NCI-H748 (cell line): Measurements from ENCODE around the gene SGSM1.

Experiments
- DNase-seq: peaks from one replicate; lab custom pipeline; 2025; ENCODE audit not compliant: unreplicated experiment; lab: John Stamatoyannopoulos, UW

Gene SGSM1

DNA sequence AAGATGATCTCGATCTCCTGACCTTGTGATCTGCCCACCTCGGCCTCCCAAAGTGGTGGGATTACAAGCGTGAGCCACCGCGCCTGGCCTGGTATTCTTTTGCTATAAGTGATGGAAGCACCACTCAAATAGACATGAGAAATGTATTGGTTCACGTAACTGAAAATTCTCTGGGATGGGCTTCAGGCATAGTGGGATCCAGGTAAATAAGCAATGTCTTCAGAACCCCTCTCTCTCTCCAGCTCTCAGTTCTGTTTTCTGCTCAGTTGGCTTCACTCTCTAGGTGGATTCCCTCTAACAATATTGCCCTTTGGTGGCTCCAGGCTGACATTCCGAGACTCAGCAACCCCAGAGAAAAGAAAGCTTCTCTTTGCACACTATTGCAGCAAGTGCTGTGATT lies 141.4 kb downstream of the SGSM1 start:
- DNase-seq = no peak

DNA sequence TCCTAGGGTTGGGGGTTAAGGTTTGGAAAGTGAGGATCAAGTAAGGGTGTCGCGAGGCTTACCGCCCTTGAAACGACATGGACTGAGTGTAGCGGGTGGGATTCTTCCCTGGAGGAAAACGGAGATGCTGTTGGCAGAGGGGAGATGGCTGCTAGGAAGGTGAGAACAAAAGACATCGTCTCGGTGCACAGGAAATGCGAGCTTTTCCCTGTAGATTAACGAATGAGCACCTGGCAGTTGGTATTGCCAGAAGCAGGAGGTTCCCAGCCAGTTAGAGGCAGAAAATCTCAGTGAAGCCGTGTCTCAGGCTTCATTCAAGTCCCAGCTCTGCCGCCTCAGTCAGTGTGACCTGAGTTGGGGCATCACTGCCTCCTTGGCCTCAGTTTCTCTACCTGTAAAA lies 141.9 kb downstream of the SGSM1 start:
- peak; percentile 3 for DNase-seq

DNA sequence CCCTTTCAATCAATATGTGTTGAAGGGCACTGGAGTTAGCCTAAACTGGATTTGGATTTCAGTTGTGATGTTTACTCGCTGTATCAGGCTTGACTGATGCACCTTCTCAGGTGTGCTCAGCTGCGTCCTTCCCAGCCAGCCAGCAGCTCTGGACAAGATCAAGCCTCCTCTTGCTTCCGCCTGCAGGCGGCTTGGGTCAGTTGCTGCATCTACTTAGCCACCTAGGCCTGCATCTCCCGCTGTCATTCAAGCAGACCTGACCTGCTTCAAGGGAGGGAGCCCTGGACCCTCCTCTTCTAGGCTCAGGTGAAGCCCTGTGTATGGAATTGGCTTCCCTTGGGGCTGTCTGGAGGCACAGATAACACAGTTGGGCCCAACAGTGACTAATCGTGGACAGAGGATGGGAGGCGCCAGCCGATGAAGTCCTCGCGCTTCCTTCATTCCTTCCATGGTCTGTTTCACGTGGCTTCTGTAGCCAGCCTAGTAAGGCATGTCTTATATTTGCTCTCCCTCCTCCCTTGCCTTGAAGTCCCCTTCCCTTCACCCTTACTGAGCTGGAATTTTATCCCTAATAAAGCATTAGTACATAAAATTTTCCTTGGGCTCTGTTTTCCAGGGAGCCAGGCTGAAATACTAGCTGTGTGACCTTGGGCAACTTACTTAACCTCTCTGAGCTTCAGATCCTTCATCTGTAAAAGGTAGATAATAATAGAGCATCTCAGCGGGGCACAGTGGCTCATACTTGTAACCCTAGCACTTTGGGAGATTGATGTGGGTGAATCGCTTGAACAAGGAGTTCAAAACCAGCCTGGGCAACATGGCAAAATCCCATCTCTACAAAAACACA lies 142.6 kb downstream of the SGSM1 start:
- no peak for DNase-seq

DNA sequence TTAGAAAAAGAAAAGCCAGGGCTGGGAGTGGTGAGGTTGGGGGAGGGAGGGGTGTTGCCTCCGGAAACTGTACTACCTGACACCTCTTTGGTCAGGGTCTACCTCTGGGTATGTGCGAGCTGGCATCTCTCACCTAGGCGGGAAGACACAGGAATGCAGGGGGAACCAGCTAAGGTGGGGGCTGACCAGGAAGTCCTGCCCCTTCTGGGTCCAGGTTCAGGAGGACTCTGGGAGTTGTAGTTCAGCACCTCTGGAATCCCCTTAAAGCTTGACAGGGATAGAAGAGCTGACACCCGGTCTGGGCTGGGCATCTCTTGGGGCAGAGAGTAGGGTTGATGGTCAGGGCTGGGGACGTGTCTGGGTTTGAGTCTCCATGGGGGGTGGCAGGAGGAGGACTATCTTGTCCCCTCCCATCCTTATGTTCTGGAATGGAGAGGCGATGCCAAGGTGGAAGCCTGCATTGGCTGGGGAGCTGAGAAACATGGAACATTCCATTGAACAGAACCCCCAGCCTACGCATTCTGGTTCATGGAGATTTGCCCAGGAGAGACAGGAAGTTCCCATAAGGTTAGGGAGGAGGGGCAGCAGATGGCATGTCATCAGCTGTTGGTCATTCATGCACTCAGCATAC lies 144.4 kb downstream of the SGSM1 start:
- peak; percentile 56 for DNase-seq

DNA sequence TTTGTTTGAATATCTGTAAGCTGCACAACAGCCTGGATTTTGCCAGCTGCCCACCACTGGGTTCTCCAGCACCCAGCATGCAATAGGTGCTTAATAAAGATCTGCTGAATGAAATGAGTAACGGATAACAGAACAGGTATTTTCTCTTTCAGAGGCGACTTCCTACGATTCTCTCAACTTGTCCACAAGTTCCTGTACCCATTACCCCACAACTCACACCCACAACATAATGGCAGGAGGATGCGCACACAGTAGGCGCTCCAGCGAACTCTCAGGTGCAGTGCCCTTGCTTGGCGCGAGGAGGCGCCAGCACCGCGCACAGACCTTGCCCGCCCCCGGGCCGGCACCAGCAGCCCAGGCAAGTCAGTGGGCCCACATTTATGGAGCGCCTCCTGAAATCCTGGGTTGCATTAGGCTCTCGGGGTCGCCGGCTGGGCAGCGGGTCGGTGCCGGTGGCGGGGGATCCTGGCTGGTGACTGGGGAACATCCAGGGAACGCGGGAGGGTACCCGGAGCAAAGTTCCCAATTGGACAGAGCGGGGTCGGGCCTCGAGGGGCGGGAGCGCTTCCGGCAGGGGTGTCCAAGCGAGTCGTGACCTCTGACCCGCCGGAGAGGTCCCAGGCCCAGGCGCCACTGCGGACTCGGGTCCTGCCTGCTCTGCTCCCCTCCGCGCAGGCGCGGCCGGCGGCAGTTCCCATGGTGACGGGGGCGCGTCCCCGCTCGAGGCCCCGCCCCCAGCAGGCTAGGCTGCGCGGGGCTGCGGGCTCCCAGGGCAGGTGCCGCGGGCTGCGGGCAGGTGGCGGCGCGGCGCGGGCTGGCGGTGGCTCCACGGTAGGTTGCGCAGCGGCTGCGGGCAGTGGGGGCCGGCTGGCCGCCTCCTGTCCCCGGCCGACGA lies 146.2 kb downstream of the SGSM1 start, which contains the start of gene KIAA1671:
KIAA1671 (plus strand) TSS at position 775 of the 895 bp plus-strand sequence. CDS start 75,284 bp downstream, outside the sequence.
- DNase-seq = peak; percentile 83

DNA sequence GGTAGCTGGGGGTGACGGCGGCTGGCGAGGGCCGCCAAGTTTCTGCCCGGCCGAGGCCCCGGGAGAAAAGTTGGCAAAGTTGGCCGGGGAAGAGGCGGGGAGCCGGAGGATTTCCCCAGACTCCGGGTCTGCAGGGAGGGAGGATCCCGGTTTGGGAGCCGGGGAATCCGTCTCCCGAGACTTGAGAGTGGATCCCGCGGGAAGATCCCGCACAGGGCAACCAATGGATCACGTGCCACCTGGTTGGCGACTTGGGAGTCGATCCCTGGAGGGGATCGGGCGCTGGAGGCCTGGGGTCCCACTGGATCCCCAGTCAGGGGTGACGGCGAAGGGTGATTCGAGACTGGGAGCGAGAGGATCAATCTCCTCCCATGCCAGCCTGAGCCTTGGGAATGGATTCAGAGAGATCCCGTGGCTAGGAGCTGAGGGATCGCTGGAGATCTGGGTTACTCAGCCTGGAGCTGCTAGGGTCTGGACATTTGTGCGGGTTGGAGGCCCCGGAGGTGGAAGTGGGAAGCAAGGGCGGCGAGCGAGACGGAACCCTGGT lies 146.9 kb downstream of the SGSM1 start:
- DNase-seq = peak; percentile 70

DNA sequence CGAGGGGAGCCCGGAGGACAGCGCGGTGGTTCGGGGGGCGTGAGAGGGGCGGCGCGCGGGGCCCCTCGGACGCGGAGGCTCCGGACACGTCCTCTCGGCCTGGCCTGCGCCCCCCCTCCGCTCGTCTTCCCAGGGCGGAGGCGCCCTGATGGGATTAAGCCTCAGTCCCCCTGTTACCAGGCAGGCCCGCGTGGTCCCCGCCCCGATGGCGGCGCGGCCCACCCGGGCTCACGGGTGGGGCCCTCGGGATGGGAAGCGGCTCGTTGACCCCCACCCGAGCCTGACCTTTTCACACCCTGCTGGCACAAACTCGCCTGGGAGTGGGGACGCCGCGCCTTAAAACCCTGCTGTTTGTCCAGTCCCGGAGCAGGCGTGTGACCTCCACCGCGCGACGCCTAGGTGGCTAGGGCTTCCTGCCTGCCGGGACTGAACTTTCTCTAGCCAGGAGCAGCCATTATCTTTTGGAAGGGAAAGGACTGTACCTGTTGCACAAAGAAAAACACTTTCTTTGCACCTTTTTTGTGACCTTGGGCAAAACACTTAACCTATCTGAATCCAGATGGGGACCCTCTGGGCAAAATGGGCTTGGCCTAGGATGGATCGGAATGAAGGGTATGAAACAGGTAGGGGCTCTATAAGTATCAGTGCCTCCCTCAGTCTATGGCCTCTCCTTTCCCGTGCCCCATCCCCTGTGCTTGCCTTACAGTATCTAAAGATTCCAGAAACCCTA lies 147.5 kb downstream of the SGSM1 start:
- DNase-seq = peak; percentile 50

DNA sequence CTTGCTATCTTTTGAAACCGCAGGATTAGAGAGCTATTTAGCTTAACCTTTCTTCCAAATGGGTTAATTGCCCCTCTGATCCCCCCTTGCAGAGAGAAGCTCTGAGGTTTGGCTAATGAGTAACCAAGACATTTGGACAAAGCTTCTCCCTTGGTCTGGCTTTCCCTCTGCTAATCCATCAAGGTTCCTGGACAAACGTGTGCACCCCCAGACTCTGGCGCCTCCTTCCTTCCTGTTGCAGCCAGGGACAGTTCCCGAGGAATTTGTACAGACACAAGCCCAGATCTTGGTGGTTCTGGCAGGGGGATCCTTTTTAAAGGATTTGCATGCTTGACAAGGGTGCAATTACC lies 148.1 kb downstream of the SGSM1 start:
- DNase-seq = no peak

DNA sequence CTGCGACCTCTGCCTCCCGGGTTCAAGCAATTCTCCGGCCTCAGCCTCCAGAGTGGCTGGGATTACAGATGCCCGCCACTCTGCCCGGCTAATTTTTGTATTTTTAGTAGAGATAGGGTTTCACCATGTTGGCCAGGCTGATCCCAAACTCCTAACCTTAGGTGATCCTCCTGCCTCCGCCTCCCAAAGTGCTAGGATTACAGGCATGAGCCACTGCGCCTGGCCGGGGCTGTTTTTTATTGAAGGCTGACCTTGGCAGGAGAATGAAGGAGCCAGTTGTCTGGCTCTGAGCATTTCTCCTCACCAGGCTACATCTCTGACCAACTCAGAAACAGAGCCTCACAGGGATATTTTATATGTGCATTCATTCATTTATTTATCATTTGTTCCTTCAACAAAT lies 148.8 kb downstream of the SGSM1 start:
- no peak for DNase-seq

DNA sequence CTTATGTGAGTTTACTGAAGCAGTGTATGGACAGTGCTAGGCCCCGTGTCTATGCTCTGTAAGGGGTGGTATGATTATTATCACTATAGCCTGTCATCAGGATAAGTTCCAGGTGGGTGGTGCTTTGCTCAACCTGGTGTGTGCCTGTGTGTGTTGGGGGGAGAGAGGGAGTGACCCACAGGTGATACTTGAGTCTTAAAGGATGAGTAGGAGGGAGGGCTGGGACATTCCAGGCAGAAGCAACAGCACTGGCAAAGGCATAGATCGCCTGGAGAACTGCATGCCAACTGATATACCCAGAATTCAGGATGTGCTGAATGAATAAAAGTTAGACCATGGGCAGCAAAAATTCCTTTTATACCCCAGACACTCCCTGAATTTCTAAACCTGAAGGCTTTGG lies 151.0 kb downstream of the SGSM1 start:
- no peak for DNase-seq

DNA sequence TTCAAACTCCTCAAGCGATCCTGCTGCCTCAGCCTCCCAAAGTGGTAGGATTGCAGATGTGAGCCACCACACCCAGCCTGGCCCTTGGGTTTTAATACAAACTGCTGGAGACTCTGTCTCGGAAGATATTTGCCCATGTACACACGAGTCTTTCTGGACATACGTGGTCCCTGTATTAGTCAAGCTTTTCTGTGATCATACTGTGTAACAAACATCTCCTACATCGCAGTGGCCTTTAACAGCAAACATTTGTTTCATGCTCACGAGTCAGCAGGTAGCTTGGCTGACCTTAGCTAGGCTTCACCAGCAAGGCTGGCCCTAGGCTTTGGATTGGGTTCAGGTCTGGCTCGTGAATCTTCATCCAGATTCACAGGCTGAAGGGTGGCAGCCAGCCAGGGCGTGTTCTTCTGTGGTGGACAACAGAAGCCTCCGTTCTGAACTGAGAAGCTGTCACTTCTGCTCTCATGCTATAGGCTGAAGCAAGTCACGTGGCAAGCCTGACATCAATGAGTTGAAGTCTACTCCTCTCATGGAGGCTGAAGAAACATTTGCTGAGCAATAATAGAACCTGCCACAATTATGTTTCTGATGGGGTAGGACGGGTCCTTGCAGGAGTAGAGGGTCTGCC lies 155.3 kb downstream of the SGSM1 start:
- DNase-seq = no peak

DNA sequence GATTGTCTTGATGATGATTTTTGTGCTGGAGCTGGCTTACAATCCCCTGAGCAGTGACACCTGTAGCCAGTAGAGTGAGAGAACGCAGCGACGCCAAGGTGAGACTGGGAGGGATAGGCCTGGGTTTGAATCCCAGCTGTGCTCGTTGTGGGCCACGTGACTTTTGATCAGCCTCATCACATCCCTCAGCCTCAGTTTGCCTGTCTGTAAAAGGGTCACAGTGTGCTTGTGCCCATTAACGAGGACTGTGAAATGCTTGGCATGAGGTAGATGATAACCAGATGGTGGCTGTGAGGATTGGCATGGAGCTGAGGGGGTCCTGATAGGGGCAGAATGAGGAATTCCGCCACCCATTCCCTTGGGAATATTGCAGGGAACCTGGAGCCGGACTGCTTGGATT lies 156.1 kb downstream of the SGSM1 start:
- no peak for DNase-seq

DNA sequence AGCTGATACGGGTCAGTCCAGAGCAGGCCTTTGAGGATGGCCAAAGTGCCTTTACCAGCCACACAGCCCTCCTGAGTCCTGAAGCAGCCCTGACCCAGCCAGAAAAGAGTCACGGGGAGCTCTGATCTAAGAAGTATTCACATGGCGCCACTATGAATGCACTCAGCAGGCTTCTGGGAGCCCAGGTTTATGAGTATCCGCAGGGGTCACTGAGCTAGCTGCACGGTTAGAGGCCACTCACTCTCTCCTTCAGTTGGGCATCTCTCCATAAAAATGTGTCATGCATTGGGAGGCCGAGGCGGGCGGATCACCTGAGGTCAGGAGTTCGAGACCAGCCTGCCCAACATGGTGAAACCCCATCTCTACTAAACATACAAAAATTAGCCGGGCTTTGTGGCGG lies 156.8 kb downstream of the SGSM1 start:
- no peak for DNase-seq

DNA sequence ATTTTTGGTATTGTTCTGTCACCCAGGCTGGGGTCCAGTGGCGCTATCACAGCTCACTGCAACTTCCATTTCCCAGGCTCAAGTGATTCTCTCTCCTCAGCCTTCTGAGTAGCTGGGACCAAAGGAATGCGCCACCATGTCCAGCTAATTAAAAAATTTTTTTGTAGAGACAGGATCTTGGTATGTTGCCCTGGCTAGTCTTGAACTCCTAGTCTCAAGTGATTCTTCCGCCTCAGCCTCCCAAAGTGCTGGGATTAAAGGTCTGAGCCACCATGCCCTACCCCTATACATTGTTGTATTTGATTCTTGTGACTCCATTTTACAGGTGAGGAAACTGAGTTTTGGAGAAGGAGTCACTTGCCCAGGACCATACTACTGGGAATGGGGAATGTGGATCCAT lies 158.4 kb downstream of the SGSM1 start:
- DNase-seq = no peak

DNA sequence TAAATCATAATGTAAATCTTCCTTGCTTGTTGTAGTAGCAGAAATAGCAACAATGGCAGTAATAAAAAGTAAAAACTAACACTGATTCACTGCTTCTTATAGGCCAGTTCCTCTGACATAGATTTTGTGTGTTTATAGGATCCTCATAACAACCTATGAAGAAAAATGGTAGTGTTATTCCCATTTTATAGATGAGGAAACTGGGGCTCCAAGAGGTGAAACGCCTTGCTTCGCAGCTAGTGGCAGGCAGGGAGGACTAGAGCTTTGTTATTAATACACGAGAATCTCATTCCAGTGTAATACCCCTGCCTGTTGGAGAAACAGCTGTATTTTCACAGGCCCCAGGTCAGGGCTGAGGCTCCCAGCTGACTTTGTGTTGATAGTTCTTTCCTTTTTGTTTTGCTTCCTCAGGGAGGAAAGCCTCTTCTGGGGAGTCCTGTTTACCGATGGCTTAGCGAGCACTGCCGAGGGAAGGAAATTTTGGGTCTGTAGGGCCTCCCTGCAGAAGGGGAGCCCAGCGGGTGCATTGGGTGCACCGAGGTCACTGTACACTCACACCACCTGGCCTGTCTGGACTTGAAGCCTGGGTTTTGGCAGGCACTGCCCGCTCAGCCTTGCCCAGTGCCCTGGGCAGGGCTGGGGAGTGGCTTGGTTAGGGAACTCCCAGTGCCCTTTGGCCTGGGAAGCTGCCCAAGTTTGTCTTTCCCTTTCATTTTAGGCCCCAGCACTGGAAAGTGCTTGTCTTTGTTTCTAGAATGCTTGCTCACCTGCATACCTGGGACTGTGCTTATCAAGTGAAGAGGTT lies 160.0 kb downstream of the SGSM1 start:
- no peak for DNase-seq

DNA sequence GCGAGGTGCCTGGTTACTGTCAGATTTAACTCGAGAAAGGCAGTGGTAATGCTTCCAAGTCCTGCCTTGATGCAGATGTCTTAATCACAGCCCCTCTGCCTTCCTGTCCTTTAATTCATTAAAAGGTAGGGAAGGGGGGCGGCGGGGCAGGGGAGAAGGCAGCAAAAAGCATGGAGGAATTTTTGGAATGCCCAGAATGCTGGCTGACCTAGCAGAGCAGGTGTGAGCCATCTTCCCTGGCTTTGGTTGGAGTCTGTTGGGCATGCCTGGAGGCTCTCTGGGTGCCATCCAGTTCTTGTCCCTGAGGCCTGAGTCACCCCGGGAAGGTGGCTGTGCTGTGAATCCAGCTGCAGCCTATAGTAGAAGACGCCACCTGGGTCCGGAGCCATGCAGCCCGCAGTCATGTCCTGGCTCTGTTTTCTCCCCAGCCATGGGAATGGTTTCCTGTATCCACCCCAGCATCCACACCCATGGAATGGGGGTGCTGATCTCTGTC lies 162.1 kb downstream of the SGSM1 start:
- no peak for DNase-seq

DNA sequence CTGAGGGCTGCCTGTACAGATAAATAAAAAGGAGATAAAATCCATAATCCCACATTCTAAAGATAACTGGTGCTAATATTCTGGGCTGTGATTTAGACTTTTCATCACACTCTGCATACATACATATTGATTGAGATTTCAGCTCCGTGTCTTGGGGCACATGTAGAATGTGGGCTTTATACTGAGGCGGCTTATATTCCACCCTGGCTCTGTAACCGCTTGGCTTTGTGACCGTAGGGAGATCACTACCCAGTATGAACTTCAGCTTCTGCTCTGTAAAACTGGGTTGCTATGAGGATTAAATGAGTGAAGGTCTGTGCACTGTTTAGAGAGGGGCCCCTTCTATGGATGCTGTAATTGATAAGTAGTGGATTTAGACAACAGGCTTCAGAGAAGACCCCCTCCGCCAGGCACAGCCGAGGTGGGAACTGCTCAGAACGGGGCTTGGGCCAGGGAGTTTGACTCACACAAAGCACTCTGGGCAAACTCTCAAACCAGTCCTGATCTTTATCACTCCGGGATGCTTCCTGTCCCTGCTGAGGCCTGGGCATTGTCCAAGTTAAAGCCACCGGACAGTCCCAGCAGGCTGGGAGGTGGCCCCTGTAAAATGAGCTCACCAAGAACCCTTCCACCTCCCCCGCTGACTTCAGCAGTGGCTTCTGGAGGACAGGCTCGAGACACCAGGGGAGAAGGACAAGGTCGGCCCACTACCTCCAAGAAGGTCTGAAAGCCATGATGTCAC lies 163.7 kb downstream of the SGSM1 start:
- no peak for DNase-seq

DNA sequence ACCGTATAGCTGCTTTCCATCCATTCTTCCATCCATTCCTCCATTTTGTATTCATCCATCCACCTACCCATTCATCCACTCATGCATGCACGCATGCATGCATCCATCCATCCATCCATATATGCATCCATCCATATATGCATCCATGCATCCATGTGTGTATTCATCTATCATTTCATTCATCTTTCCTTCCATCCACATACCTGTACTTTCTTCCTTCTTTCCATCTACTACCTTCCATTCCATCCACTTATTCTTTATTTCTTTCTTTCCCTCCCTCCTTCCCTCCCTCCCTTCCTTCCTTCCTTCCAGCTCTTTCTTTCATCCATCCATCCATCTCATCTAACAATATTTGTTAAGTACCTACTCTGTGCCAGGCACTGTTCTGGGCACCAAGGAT lies 166.4 kb downstream of the SGSM1 start:
- DNase-seq = no peak

DNA sequence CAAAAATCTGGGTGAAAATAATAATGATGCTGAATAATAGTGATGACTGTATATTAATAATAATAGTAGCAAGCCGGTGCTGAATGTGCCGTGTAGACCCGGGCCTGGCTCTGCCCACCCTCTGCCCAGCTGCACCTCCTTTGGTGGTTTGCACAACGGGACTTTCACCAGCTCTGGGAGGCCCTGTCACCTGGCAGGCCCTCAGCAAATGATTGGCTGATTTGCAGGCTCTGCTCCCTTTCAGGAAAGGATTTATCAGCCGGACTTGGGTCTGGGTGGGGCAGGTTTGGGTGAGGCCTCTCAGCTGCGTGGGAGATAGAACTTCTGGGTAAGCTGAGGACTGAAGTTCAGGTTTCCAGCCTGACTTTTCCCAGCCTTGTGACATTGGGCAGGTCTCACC lies 167.9 kb downstream of the SGSM1 start:
- DNase-seq = no peak
